Upper lobe of left lung (tissue), 6 donors: ENCODE measurements around the gene PLAAT5. TPM values are rescaled to one million over a fixed set of nuclear protein-coding genes. Genes with fewer than 3 reads are reported as not detected.

Experiments used
- ATAC-seq, 2 donors: fragments of 200-7000 bp; cut with Tn5 transposase; one replicate each; pipeline ENCODE4 v1.9.1; 2022; ENCODE audit warnings: mild to moderate bottlenecking in 2 of 2, moderate library complexity in 2 of 2; ENCODE audit not compliant: low FRiP score in 2 of 2
- DNase-seq, 2 donors: peaks; one replicate each; pipeline ENCODE4 v3.0.0-alpha.2; 2019 to 2020
- H3K27ac ChIP-seq, 4 donors: fragments of 200-600 bp; sonication (generic); one replicate each; pipeline ENCODE4 v1.5.1; 2016 to 2019
- H3K27me3 ChIP-seq, 4 donors: fragments of 200-600 bp; sonication (generic); one replicate each; pipeline ENCODE4 v1.5.1; 2017 to 2019
- H3K36me3 ChIP-seq, 4 donors: fragments of 200-600 bp; sonication (generic); one replicate each; pipeline ENCODE4 v1.5.1; 2016 to 2019
- H3K4me1 ChIP-seq, 4 donors: fragments of 200-600 bp; sonication (generic); one replicate each; pipeline ENCODE4 v1.5.1; 2018 to 2019
- H3K4me3 ChIP-seq, 4 donors: fragments of 200-600 bp; sonication (generic); one replicate each; pipeline ENCODE4 v1.5.1; 2017 to 2019; ENCODE audit warnings: mild to moderate bottlenecking in 2 of 4, moderate library complexity in 1 of 4
- H3K9me3 ChIP-seq, 4 donors: fragments of 200-600 bp; sonication (generic); one replicate each; pipeline ENCODE4 v1.5.1; 2018 to 2019
- CTCF ChIP-seq, 6 experiments: fragments of 450-650 bp in 4 of 6; fragments of 200-600 bp in 2 of 6; sonication (generic) in 2 of 6; IDR thresholded peaks; one replicate each; pipeline ENCODE4 v1.5.1; 2016 to 2019; ENCODE audit warnings: antibody characterized with exemption in 6 of 6
- EP300 ChIP-seq, 4 donors: sonication (generic); formaldehyde crosslinking; IDR thresholded peaks; one replicate each; pipeline ENCODE4 v1.5.1; 2017; ENCODE audit warnings: antibody characterized with exemption in 4 of 4, control low read depth in 2 of 4
- POLR2A ChIP-seq, 4 donors: fragments of 450-650 bp; IDR thresholded peaks; one replicate each; pipeline ENCODE4 v1.5.1; 2016 to 2017; ENCODE audit warnings: antibody characterized with exemption in 4 of 4, mild to moderate bottlenecking in 2 of 4
- POLR2AphosphoS5 ChIP-seq, 2 donors: sonication (generic); formaldehyde crosslinking; IDR thresholded peaks; one replicate each; pipeline ENCODE4 v1.5.1; 2017; ENCODE audit warnings: antibody characterized with exemption in 2 of 2
- WGBS, 2 donors: methylation state at CpG; one replicate each; pipeline ENCODE4 v1.1.5; 2017 to 2018; 5-methylcytosine and 5-hydroxymethylcytosine counted together
- total RNA-seq, 6 donors: library from RNA; depleted of rRNA in 4 of 6; stranded (reverse); fragments of >200 nt in 4 of 6; gene quantifications; one replicate each; pipeline versions ENCODE4 v1.1.0 to v1.2.1, GENCODE V29; 2016 to 2021
- donor health status: DM: no; HTN: no; CAD: no; lungs with moderate emphysema.
- donor health status: DM: no; HTN: yes; CAD: no; lungs with severe emphysema.

Gene PLAAT5
- total RNA-seq, 6 donors from 2014 or later: 1.0 to 7.2 (median 3.1) TPM

DNA sequence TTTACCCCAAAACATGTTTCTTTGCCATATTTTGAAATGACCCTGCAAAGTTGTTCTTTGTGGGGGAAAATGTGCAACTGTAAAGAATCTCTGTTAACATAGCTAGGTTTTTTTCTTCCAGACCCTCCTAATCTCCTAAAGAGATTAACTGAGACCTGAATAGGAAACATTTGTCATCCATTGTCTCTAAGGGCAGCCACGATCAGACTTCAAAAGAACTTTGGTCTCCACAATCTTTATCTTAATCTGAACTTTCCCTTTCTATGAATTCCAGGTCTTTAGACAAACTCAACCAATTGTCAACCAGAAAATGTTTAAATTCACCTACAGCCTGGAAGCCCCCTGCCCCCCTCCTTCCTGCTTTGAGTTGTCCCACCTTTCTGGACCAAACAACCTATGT, 10.3 kb upstream of the PLAAT5 start:
- DNase-seq (no peak), ATAC-seq (no peak)
- Histone ChIP-seq H3K4me1 (peaks cover 8 to 20% (median 18%) of the 10 kb centered on the region in 4 donors), H3K36me3 (no peaks in the 10 kb centered on the region), H3K27me3 (no peaks in the 10 kb centered on the region), H3K27ac (no peak overlapping the region), H3K4me3 (no peak overlapping the region), H3K9me3 (peaks cover 4 to 13% (median 8%) of the 10 kb centered on the region in 4 donors)
- TF ChIP-seq EP300 (IDR thresholded peaks at IDR 0.05) (no peak), POLR2AphosphoS5 (IDR thresholded peaks at IDR 0.05) (no peak), POLR2A (IDR thresholded peaks at IDR 0.05) (no peak), CTCF (IDR thresholded peaks at IDR 0.05) (no peak)
- 58 to 79% methylated on average over 1 of the region's 1 CpG for WGBS, 2 donors

- 82 to 93% methylated on average over 4 of the region's 4 CpGs for WGBS, 2 donors
- ATAC-seq: no peak
- TF ChIP-seq EP300 (IDR thresholded peaks at IDR 0.05) (no peak), POLR2AphosphoS5 (IDR thresholded peaks at IDR 0.05) (no peak), CTCF (IDR thresholded peaks at IDR 0.05) (no peak), POLR2A (IDR thresholded peaks at IDR 0.05) (no peak)
- no peak overlapping the region for H3K4me3 ChIP-seq
- H3K27me3 ChIP-seq: no peaks in the 10 kb centered on the region
- H3K36me3 ChIP-seq: no peaks in the 10 kb centered on the region
- no peak overlapping the region for H3K27ac ChIP-seq
- peaks cover 2 to 8% (median 7%) of the 10 kb centered on the region in 4 donors for H3K4me1 ChIP-seq
- H3K9me3 ChIP-seq: peaks cover 4 to 13% (median 8%) of the 10 kb centered on the region in 4 donors
- DNase-seq: no peak
Observed at GRCh38 chr11:63499874-63500273, 8.9 kb upstream of the PLAAT5 start.

GRCh38 chr11:63494975-63495374, 4.0 kb upstream of the PLAAT5 start:
- H3K27ac ChIP-seq: no peak overlapping the region
- no peak for ATAC-seq
- DNase-seq: no peak
- no peak overlapping the region for H3K4me3 ChIP-seq
- TF ChIP-seq CTCF (IDR thresholded peaks at IDR 0.05) (no peak), EP300 (IDR thresholded peaks at IDR 0.05) (no peak), POLR2A (IDR thresholded peaks at IDR 0.05) (no peak), POLR2AphosphoS5 (IDR thresholded peaks at IDR 0.05) (no peak)
- no peaks in the 10 kb centered on the region for H3K27me3 ChIP-seq
- H3K36me3 ChIP-seq: no peaks in the 10 kb centered on the region
- H3K9me3 ChIP-seq: peaks cover 0 to 7% (median 3%) of the 10 kb centered on the region in 4 donors
- H3K4me1 ChIP-seq: peaks cover 11 to 24% (median 15%) of the 10 kb centered on the region in 4 donors
- 76 to 79% methylated on average over 6 of the region's 6 CpGs for WGBS, 2 donors

DNA sequence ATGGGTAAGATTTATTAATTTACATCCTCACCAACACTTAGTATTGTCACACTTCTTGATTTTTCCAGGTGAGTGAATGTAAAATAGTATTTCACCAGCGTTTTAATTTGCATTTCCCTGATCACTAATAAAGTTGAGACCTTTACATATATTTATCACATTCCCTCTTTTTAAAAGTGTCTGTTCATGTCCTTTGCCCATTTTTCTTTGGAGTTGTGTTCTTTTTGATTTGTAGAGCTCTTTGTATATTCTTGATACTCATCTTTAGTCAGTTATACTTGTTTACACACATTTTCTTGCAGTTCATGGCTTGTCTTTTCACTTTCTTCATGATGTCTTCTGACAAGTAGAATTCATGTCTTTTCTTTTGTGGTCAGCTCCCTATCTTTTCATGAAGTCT, 2.2 kb upstream of the PLAAT5 start:
- Histone ChIP-seq H3K27ac (no peak overlapping the region), H3K36me3 (no peaks in the 10 kb centered on the region), H3K27me3 (no peaks in the 10 kb centered on the region), H3K9me3 (no peaks in the 10 kb centered on the region), H3K4me3 (no peak overlapping the region), H3K4me1 (peaks cover 11 to 30% (median 19%) of the 10 kb centered on the region in 4 donors)
- DNase-seq (no peak), ATAC-seq (no peak)
- WGBS, 2 donors: 96 to 100% methylated on average over 1 of the region's 1 CpG
- TF ChIP-seq POLR2A (IDR thresholded peaks at IDR 0.05) (no peak), CTCF (IDR thresholded peaks at IDR 0.05) (no peak), EP300 (IDR thresholded peaks at IDR 0.05) (no peak), POLR2AphosphoS5 (IDR thresholded peaks at IDR 0.05) (no peak)

- no peak overlapping the region for H3K4me3 ChIP-seq
- peaks cover 11 to 30% (median 19%) of the 10 kb centered on the region in 4 donors for H3K4me1 ChIP-seq
- 95% methylated on average over 1 of the region's 1 CpG for WGBS, 2 donors
Observed at GRCh38 chr11:63492441-63492840, 1.5 kb upstream of the PLAAT5 start.

More at GRCh38 chr11:63492441-63492840, 1.5 kb upstream of the PLAAT5 start:
- H3K27ac ChIP-seq: no peak overlapping the region
- no peaks in the 10 kb centered on the region for H3K9me3 ChIP-seq
- H3K27me3 ChIP-seq: no peaks in the 10 kb centered on the region
- no peaks in the 10 kb centered on the region for H3K36me3 ChIP-seq
- TF ChIP-seq CTCF (IDR thresholded peaks at IDR 0.05) (no peak), POLR2A (IDR thresholded peaks at IDR 0.05) (no peak), POLR2AphosphoS5 (IDR thresholded peaks at IDR 0.05) (no peak), EP300 (IDR thresholded peaks at IDR 0.05) (no peak)
- DNase-seq (no peak), ATAC-seq (no peak)
